GM12878 (cell line): ENCODE data around the gene ZNF397.
"Not testable (repeated sequence)": the region's sequence is repeated elsewhere in the genome, so short reads cannot be mapped to it uniquely, and the experiment has no call there.

ENCODE experiments used
- CTCF ChIP-seq, 3 experiments: IDR thresholded peaks in 2 of 3; conservative IDR thresholded peaks in 1 of 3; 2 replicates each; pipeline ENCODE4 v1.5.1; 2011; ENCODE audit warnings: low read depth in 3 of 3, low read length in 3 of 3, mild to moderate bottlenecking in 3 of 3, control low read depth in 2 of 3, moderate library complexity in 2 of 3, inconsistent platforms in 1 of 3, mixed read lengths in 1 of 3; ENCODE audit not compliant: control insufficient read depth in 2 of 3, insufficient read depth in 1 of 3; ENCODE audit errors: extremely low read depth in 1 of 3
- ZNF274 ChIP-seq: IDR thresholded peaks from one replicate; pipeline ENCODE4 v1.8.0; 2011; ENCODE audit not compliant: insufficient read length, insufficient read depth

GRCh38 chr18:35205746-35206458 lies 34.9 kb upstream of the ZNF397 start:
- TF ChIP-seq ZNF274; CTCF (IDR thresholded peaks at IDR 0.05 in 2 of 3, conservative IDR thresholded peaks at IDR 0.05 in 1 of 3; ENCODE audit: control insufficient read depth in 2 of 3, extremely low read depth in 1 of 3, insufficient read depth in 1 of 3, low read depth in 3 of 3, low read length in 3 of 3): not testable (repeated sequence)
